GM12872 (cell line): ENCODE results near the gene ANKS1B.

Experiments
- TF ChIP-seq, protein P1 (sequence below): IDR thresholded peaks from 3 replicates; pipeline ENCODE4 v1.5.1; 2011; ENCODE audit warnings: low read depth, mild to moderate bottlenecking, low read length, moderate library complexity; ENCODE audit not compliant: insufficient read depth

ANKS1B gene

DNA sequence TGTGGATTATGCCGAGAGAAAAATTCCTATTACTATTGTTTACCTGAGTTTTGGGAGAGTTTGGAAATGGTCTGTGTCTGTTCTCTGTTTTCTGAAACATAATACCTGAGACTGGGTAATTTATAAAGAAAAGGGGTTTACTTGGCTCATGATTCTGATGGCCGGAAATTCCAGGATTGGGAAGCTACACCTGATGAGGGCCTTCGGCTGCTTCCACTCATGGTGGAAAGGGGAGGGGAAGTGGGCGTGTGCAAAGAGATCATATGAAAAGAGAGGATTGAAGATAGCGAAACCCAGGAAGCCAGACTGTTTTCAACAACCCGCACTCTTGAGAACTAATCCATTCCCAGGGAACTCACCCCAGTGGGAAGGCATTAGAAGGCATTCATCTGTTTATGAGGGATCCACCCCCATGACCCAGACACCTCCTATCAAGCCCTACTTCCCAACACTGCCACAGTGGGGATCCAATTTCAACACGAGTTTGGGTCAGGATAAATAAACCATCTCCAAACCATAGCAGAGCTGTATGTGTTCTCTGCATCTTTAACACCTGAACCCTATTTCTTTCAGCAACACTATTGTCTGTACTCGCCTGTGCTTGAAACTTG lies 1288.6 kb downstream of the ANKS1B start:
- TF ChIP-seq, protein P1, sequence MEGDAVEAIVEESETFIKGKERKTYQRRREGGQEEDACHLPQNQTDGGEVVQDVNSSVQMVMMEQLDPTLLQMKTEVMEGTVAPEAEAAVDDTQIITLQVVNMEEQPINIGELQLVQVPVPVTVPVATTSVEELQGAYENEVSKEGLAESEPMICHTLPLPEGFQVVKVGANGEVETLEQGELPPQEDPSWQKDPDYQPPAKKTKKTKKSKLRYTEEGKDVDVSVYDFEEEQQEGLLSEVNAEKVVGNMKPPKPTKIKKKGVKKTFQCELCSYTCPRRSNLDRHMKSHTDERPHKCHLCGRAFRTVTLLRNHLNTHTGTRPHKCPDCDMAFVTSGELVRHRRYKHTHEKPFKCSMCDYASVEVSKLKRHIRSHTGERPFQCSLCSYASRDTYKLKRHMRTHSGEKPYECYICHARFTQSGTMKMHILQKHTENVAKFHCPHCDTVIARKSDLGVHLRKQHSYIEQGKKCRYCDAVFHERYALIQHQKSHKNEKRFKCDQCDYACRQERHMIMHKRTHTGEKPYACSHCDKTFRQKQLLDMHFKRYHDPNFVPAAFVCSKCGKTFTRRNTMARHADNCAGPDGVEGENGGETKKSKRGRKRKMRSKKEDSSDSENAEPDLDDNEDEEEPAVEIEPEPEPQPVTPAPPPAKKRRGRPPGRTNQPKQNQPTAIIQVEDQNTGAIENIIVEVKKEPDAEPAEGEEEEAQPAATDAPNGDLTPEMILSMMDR: no peak

DNA sequence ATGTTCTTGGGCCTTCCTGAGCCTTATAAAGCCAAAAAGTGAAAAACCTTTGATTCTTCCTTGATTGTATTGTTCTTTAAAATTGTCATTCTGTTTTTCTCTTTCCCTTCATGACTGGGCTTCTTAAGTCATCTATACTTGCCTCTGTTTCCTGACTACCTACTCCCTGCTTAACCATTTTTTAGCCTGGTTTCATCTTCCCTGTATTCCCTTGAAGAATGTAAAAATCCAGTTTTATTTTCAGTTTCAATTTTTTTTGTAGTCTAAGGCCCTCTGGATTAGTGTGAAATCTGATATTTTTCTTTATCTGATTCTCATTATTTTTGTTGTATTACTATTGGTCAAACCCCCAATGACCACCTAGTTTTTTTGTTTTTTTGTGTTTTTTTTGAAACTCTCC lies 1293.4 kb downstream of the ANKS1B start:
- TF ChIP-seq, protein P1: no peak

DNA sequence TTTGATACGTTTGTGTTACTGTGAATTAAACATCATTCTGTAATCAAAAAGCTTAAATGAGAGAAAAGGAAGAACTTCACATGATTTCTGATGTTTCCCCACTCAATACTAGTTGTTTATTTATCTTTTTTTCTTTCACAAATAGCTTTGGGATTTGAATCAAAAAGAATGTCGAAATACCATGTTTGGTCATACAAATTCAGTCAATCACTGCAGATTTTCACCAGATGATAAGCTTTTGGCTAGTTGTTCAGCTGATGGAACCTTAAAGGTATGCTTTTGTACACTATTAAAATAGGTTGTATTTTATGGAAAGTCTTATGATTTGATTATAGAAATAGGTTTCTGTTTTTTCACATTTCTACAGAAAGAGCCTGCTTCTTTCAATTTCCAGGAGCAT lies 1298.1 kb downstream of the ANKS1B start:
- TF ChIP-seq, protein P1: no peak
